GM21528 (cell line): ENCODE measurements around the gene RC3H2.

Source experiments
- ATAC-seq: cut with Tn5 transposase; IDR thresholded peaks from one replicate; pipeline ENCODE4 v1.9.1; 2021; ENCODE audit warnings: mild to moderate bottlenecking, moderate library complexity; ENCODE audit not compliant: unreplicated experiment, low FRiP score

RC3H2 gene, protein sequence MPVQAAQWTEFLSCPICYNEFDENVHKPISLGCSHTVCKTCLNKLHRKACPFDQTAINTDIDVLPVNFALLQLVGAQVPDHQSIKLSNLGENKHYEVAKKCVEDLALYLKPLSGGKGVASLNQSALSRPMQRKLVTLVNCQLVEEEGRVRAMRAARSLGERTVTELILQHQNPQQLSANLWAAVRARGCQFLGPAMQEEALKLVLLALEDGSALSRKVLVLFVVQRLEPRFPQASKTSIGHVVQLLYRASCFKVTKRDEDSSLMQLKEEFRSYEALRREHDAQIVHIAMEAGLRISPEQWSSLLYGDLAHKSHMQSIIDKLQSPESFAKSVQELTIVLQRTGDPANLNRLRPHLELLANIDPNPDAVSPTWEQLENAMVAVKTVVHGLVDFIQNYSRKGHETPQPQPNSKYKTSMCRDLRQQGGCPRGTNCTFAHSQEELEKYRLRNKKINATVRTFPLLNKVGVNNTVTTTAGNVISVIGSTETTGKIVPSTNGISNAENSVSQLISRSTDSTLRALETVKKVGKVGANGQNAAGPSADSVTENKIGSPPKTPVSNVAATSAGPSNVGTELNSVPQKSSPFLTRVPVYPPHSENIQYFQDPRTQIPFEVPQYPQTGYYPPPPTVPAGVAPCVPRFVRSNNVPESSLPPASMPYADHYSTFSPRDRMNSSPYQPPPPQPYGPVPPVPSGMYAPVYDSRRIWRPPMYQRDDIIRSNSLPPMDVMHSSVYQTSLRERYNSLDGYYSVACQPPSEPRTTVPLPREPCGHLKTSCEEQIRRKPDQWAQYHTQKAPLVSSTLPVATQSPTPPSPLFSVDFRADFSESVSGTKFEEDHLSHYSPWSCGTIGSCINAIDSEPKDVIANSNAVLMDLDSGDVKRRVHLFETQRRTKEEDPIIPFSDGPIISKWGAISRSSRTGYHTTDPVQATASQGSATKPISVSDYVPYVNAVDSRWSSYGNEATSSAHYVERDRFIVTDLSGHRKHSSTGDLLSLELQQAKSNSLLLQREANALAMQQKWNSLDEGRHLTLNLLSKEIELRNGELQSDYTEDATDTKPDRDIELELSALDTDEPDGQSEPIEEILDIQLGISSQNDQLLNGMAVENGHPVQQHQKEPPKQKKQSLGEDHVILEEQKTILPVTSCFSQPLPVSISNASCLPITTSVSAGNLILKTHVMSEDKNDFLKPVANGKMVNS

DNA sequence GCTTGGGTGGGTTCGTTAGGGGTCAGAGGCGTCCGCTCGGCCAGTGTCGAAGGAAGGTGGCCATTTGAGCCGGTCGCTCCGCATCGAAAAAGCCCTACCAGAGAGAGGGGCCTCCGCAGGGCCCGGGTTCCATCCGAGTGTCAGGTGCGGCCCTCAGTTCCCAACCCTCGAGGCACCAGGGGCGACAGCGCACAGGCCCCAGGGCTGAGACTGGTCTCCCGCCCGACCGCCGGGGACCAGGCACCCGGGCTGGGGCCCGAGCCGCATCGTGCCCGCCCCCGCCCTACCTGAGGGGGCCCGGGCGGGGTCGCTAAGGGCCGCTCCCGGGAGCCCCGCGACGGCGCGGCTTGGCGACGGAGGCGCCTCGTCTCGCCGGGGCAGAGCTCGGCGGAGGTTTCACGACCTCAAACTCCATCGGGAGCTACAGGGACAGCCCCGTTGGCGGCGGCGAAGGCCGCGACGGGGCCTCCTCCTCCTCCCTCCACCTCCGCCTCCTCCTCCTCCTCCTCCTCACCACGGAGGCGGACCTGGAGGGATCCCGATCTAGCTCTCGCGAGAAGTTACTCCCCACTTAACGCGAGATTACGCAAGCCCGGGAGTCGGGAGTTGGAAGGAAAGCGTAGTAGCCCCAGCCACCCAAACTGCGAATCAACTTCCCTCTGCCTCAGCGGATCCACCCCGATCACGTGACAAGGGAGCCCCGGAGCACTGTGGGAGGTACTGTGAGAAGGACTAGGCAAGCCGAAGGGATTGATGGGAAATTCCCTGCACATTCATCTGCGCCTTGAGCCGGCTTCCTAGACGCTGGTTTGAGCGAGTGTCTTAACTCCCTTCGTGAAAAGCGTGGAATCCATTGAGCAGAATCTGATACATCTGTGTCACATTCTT is at the start of gene RC3H2:
Gene RC3H2, minus strand, starts transcription at position 537 of the 888 bp plus-strand sequence. CDS start 7,850 bp downstream, outside the sequence.
- ATAC-seq = peak; percentile 89

DNA sequence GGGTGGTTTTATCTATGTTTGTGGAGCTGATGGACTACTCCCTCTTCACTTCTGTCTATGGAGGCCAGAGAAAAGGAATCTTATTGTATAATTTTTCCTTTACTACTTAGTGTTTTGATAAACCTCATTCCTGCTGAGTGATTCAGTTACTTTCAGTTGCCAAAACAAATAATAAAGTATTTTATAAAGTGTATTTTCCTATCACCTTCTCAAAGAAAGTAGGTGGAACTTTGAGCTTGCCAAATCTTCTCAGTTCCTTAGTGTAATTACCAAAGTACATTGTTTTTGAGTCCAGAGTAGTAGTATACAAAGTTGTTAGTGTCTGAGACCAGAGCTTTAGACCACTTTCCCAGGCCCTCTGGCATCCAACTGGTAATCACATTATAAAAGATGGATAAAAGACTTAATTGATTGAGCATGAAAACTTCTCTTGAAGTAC is 49.1 kb upstream of the RC3H2 start:
- ATAC-seq = no peak

DNA sequence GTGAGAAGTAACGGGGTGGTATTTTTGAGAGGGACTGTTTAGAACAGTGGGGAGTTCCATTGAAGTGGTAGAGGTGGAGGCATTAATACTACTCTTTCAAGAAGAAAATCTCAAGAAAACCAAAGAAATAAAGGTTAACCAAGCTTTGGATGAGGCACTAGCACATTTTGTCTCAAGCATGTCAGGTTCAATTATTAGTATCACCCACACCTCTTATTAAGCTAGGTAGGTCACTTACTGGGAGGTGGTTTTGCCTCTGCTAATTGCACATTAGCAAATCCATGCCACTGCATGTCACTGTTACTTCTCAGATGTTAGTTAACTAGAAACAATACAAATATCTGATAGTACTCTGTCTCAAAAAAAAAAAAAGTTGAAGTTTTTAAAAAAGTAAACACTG is 45.9 kb upstream of the RC3H2 start:
- no peak for ATAC-seq

DNA sequence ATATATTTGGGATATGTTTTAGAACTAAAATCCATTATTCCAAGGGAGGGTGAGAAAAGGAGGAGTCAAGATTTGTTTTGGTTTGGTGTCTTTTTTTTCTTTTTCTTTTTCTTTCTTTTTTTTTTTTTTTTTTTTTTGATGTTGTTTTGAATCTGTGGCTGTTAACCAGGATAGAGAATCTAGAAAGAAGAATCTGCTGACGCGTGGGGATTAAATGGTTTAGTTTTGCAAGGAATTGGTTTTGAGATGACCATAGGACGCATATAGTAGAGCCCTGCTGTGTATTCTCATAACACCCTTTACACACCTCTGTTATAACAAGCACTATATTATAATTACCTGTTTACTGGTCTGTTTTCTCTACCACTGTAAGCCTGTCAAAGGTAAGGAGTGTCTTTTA is 45.1 kb upstream of the RC3H2 start:
- ATAC-seq = no peak

DNA sequence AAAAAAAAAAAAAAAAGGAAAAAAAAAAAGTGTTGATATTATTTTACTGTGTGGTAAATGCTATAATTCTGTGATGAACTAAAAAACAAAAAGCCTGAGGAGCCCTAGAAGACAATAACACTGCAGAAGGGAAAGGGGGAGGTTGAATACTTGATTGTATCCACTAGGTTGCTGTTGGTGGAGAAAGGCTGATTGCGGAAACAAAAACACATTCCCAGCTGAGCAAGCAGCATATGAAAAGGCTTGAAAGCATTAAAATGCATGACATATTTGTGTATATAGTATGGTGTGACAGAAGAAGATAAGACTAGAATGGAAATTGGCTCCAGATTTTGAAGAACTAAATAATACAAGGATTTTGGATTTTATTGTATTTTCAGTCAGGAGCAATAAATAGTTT is 44.5 kb upstream of the RC3H2 start:
- ATAC-seq = no peak

DNA sequence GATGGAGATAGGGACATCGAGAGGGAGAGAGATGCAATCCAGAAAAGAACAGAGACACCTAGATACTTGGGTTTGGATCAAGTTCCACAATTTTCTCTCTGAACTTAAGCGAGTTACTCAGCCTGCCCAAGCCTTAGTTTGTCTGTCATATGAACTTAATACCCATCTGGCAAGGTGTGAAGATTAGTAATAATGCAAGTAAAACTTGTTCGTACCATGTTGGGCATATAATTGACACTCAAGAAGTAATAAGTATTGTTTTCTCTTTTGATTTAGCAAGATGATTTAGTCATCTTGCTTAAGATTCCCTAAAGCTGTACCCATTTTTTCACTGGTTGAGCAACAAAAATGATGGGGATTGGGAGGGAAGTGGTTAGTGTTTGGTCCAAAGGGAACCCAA is 43.2 kb upstream of the RC3H2 start:
- no peak for ATAC-seq

DNA sequence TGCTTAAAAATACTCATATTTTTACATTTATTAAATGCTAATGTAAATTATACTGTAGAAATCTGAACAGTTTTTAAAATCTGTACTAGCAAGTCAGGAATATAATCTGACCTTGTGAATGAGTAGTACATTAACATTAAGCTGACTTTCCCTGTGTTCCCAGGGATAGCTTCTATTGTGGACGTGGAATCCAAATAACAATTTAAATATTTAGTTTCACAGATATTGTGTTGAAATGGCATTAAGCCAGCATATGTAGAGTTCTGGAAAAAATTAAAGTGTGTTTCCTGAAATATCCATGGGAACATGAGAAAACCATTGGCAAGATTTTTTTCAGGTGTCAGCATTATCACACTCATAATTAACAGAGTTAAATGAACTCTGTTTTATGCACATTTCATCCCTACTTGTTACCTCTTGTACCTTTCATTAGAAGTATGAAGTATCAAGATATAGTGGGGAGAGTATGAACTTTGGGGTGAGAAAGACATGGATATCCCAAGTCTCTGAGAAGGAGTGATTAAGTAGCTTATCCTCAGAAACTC is 41.4 kb upstream of the RC3H2 start:
- ATAC-seq = no peak

DNA sequence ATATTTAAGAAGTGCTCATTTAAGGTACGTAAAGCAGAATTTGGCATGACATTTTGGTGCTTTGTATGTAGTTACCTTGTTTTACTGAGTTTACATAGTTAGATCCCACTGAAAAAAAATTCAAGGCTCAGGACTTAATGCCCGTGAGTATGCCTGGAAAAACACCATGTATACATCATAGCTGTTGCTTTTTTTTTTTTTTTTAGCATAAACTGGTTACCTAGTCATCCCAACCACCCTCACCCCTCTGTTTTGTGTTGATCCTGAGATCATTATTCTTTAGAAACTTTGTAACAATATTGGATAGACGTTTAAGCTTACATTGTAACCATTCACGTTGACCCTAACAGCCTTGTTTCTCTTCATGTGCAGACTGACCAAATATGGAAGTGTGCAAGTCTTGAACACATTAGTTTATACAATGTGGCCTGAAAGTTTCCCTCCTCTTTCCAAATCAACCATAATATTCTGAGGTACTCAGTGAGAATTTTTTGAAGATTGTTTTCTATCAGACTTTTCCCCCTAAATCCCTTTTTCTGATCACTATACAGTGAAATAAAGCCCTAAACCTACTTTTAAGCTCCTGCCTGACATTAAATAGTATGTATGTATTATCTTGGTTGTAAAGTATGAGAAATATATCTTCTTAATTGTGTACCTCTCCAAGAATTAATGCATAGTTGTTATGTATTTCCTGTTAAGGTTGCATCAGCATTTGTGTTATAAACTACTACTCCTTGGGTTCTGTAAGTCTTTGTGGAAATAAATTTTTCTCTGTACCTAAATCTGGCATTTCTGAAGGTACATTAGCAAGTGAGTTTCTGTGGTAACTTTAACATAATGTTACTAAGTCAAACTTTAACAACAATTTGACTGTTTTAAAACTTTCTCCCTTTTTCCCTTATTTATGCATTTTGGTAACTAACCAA is 40.1 kb upstream of the RC3H2 start:
- no peak for ATAC-seq

DNA sequence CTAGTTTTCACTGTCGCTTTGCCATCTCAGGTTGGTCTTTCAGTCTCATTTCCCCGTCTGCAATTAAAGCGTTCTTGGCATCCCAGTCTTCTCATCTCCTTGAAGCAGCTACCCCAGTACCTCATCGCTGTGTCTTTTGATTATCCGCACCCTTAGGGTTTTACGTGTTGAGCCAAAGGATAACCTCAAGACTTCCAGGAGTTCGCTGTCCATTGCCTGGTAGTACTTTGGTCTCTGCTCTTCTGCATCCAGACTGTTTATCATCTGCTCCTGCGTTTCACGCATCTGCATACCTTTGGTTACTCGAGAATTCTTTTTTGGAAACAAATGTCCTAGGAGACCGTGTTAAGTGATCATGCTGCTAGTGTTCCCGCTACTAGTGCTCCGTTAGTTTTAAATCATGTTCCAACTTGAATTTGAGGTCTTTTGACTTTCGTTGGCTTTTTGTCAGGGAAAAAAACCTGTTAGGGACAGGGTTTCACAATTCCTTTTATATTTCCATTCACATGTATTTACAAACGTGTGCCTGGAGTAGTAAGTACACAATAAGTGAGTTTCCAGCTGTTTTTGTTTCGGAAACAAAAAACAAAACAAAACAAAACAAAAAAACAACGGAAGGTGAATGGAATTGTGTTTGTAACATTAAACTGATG is 36.5 kb upstream of the RC3H2 start:
- no peak for ATAC-seq

DNA sequence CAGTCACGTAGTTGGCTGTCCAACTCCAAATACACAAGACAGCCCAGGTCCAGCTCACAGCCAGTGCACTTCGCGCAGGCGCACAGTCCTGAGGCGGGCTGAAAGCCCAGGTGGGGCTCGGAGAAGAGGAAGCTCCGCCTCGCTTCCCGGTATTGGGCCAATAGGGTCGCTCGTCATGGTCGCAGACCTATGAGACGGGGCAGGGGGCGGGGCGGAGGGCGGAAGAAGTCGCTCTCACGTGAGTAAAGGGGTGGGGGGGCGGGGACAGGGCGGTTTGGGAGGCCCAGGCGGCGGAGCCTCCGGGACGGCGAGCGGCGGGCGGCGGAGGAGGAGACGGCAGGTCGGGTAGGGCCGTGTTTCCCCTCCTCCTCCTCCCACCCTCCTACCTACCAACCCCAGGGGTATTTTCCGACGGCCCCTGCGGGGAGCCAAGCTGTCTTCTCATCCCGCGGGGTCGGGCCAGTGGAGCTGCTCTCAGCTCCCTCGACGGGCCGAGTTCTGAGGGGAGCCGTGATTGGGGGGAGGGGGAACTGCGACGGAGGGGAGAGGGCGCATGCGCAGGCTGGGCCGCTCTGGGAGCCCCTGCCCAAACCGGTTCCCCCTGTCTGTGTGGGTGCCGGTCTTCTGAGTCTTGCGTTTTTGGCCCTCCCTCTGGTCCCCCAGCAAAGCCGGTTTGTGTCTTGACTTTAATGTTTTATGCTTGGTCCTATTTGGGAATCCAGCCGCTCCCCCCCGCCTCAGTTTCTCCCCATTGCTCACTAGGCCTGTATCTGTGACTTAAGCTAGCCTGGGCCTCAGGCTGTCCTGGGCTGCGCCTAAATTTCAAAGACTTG is 35.8 kb upstream of the RC3H2 start, which contains the start of gene RABGAP1:
Gene RABGAP1, plus strand, starts transcription at position 272 of the 833 bp plus-strand sequence. CDS start 16,040 bp downstream, outside the sequence.
- peak; percentile 95 for ATAC-seq

DNA sequence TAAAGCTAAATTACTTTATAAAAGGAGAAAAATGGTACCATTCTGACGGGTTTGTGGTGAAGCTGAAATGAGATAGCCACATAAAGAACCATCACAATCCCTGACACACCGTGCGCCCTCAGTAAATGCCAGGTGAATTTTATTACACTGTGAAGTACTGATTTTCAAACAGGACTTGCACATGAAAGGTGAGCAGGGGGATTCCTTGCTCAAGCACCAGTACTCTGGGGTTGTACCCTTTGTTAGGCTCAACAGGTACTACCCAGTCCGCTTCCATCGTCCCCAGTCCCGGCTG is 35.2 kb upstream of the RC3H2 start:
- no peak for ATAC-seq

DNA sequence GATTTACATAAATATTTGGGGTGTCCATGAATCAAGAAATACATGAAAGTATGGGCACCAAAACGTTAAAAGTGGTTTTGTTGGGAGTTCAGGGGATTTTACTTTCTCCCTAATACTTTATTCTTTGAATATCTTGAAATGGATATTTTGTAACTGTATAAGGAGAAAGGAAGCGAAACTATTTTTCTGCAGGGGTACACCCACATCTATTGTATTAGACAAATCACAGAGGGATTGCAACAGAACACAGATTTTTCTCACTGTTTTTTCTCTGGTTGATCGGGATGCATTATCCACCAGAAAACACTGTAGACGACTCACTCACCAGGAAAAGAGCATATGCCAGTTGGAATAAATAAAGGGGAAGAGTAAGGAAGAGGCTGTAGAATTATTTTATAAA is 34.4 kb upstream of the RC3H2 start:
- no peak for ATAC-seq

DNA sequence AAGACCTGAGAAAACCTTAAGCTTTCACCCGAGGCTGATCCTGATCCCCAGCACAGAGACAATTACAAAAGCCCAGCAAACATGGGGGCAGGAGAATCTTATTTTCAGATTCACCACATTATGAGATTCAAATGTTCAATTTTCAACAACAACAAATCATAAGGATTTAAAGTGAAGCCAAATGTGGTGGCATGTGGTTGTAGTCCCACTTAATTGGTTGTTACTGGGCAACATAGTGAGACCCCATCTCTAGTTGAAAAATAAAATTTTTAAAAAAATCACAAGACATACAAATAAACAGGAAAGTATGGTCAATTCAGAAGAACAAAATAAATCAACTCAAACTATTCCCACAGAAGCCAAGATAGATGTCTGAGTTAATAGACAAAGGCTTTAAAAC is 31.7 kb upstream of the RC3H2 start:
- no peak for ATAC-seq

DNA sequence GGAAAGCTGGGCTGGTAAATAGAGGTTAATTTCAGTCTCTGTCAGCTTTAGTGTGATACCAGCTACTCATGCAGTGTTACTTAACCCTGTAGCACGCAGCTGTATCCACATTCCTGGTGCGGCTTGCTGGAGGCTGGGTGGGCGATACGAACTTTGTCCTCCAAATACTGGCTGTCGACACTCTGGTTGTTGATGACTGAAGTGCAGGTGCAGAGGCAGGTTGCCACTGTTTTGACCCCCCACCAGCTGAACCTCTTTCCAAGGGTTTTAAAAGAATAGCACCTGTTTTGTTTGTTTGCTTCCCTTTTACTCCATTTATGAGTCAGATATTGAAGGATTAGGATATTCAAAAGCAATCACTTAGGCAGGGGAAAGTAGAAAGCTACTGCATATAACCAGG is 31.3 kb upstream of the RC3H2 start:
- ATAC-seq = no peak

DNA sequence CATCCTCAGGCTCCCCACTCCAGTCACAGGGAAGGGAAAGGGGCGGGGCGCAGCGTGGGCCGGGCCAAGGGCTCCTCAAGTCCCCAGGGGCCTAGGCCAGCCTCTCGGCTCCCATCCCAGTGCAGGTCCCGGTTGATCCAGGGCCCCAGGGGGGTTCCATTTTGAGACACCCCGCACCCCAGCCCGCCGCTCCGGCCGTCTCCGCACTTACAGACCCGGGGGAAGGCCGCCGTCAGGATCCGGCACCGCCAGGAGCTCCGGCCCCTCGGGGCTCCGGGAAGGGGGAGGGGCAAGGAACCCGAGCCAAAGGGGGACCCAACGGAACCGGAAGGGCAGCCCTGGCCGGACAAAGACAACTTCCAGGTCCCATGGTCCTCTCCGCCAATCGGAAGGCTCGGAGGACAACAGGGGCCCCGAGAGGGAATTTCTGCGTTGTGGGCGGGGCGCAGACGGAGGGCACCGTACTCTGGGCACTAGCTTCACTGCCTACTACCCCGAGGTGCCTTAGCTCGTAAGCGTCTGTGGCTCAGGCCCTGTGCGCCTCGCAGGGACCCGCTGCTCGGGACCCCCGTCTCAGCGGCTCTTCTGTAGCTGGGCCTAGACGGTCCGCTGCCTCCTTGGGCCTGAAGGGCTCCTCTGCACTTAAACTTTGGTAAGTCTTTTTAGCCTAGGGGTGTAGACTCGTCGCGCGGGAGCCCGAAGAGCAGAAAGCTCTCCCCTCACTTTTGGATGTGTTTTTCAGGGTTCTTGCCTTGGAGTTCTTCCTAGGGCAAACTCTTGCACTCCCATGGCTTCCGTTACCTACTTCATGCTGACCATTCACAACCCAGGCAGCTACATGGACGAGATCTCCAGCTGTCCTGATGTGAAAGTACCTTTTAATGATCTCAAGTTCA is 26.3 kb upstream of the RC3H2 start, which contains the start of gene ZBTB26:
Gene ZBTB26, minus strand, starts transcription at position 287 of the 896 bp plus-strand sequence. CDS start 11,578 bp downstream, outside the sequence.
- peak; percentile 96 for ATAC-seq

DNA sequence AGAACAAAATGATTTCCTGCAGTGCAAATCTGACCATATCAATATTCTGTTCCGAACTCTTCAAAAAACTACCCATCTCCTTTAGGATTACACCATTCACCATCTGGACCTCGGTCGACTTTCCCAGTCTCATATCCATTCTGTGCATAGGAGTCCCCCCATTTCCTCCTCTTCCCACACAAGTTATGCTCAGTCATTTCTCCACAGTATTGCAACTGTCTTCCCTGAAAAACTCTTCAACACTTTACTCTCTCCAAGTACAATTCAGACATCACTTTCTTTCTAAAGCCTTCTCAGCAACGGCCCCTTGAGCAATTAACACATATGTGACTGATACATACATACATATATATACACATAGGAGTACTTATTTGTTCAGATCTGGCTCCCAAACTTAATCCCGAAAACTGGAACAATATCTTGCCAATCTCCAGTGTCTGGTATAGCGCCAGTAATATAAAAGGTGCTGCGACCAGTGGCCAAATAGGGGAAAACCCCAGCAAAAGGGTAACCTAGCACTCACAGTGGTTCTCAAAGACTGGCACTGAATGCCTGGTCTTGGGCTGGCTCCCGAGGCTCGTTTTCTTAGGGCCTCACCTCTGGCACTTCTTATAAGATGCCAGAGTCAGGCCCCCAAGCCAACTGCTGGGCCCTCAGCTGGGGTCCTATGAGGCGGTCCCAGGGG is 25.5 kb upstream of the RC3H2 start:
- ATAC-seq = no peak
